ENCODE results near the gene ZFTA. TPM values are rescaled to one million over a fixed set of nuclear protein-coding genes. Genes with fewer than 3 reads are reported as not detected.

Gene ZFTA
- total and polyA plus RNA-seq, 4 donors, result 1.7 to 12.1 (median 6.8) TPM

- TF ChIP-seq REST (IDR thresholded peaks at IDR 0.05) (no peak), ZBTB33 (IDR thresholded peaks at IDR 0.05) (no peak), EGR1 (IDR thresholded peaks at IDR 0.05; ENCODE audit: low read depth in 2 of 2) (no peak), YY1 (IDR thresholded peaks at IDR 0.05) (no peak), GABPA (IDR thresholded peaks at IDR 0.05 in 1 of 2, conservative IDR thresholded peaks at IDR 0.05 in 1 of 2) (no peak)
These were observed 45.8 kb upstream of the ZFTA start (continued) for GRCh38 chr11:63814383-63814736.

GRCh38 chr11:63813563-63814382, 45.2 kb upstream of the ZFTA start:
- DNase-seq (ENCODE audit: low spot score), result peak; percentile 44

More at GRCh38 chr11:63813563-63814382, 45.2 kb upstream of the ZFTA start:
- H3K36me3 ChIP-seq (ENCODE audit: control insufficient read depth in 4 of 4, insufficient read depth in 3 of 4, low read depth in 1 of 4, low read length in 3 of 4), result no peaks in the 10 kb centered on the region
- H3K9ac ChIP-seq (ENCODE audit: low read depth in 1 of 2, low read length in 2 of 2), result peak overlapping the region; percentile 20 to 27
- H3K4me1 ChIP-seq (ENCODE audit: control insufficient read depth in 4 of 4, insufficient read depth in 4 of 4, low read length in 3 of 4), result peaks cover 0 to 20% (median 11%) of the 10 kb centered on the region in 4 donors
- no peaks in the 10 kb centered on the region for H3K27me3 ChIP-seq (ENCODE audit: control insufficient read depth in 4 of 4, insufficient read depth in 4 of 4, low read length in 3 of 4)
- H3K27ac ChIP-seq (ENCODE audit: low read depth in 1 of 2, low read length in 2 of 2), result peak overlapping the region; percentile 63 to 72
- no peaks in the 10 kb centered on the region for H3K9me3 ChIP-seq (ENCODE audit: control insufficient read depth in 4 of 4, low read length in 3 of 4)
- TF ChIP-seq FOXA2 (IDR thresholded peaks at IDR 0.05) (no peak), ATF3 (IDR thresholded peaks at IDR 0.05) (no peak), YY1 (IDR thresholded peaks at IDR 0.05) (no peak), NR2F2 (IDR thresholded peaks at IDR 0.05) (no peak), HNF4A (conservative IDR thresholded peaks at IDR 0.05) (no peak), ZBTB33 (IDR thresholded peaks at IDR 0.05) (no peak), EGR1 (IDR thresholded peaks at IDR 0.05; ENCODE audit: low read depth in 2 of 2) (no peak), SP1 (IDR thresholded peaks at IDR 0.05) (no peak), GABPA (IDR thresholded peaks at IDR 0.05 in 1 of 2, conservative IDR thresholded peaks at IDR 0.05 in 1 of 2) (no peak)
- TF ChIP-seq, protein P1, sequence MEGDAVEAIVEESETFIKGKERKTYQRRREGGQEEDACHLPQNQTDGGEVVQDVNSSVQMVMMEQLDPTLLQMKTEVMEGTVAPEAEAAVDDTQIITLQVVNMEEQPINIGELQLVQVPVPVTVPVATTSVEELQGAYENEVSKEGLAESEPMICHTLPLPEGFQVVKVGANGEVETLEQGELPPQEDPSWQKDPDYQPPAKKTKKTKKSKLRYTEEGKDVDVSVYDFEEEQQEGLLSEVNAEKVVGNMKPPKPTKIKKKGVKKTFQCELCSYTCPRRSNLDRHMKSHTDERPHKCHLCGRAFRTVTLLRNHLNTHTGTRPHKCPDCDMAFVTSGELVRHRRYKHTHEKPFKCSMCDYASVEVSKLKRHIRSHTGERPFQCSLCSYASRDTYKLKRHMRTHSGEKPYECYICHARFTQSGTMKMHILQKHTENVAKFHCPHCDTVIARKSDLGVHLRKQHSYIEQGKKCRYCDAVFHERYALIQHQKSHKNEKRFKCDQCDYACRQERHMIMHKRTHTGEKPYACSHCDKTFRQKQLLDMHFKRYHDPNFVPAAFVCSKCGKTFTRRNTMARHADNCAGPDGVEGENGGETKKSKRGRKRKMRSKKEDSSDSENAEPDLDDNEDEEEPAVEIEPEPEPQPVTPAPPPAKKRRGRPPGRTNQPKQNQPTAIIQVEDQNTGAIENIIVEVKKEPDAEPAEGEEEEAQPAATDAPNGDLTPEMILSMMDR (IDR thresholded peaks at IDR 0.05; ENCODE audit: low read depth, low read length, missing input control), result no peak
- WGBS, result 7% methylated on average over 74 of the region's 74 CpGs
- H3K4me3 ChIP-seq (ENCODE audit: low read depth in 1 of 3, low read length in 3 of 3), result peak overlapping the region; percentile 68 to 87 (median 83)
